Liver (tissue), 3 donors: ENCODE results near the gene ANO7.

Experiments
- HNF4A ChIP-seq, 2 donors: conservative IDR thresholded peaks; 2 replicates each; pipeline ENCODE4 v1.6.1; 2016; ENCODE audit warnings: antibody characterized with exemption in 2 of 2, mild to moderate bottlenecking in 2 of 2
- JUND ChIP-seq, 2 donors: IDR thresholded peaks; 2 replicates each; pipeline ENCODE4 v1.6.1; 2016; ENCODE audit warnings: antibody characterized with exemption in 2 of 2
- NR2F2 ChIP-seq: IDR thresholded peaks from 2 replicates; pipeline ENCODE4 v1.6.1; 2016; ENCODE audit warnings: antibody characterized with exemption
- RAD21 ChIP-seq, 2 donors: IDR thresholded peaks; 2 replicates each; pipeline ENCODE4 v1.6.1; 2016; ENCODE audit warnings: antibody characterized with exemption in 2 of 2, mild to moderate bottlenecking in 2 of 2
- SP1 ChIP-seq: IDR thresholded peaks from 2 replicates; pipeline ENCODE4 v1.6.1; 2018; ENCODE audit warnings: antibody characterized with exemption, mild to moderate bottlenecking
- TAF1 ChIP-seq: conservative IDR thresholded peaks from 2 replicates; pipeline ENCODE4 v1.6.1; 2016; ENCODE audit warnings: antibody characterized with exemption, mild to moderate bottlenecking
- YY1 ChIP-seq: IDR thresholded peaks from 2 replicates; pipeline ENCODE4 v1.6.1; 2016; ENCODE audit warnings: antibody characterized with exemption, mild to moderate bottlenecking
- TF ChIP-seq, protein P1 (sequence below): fragments of 150-350 bp; IDR thresholded peaks from 2 replicates; pipeline ENCODE4 v1.5.1; 2017; ENCODE audit warnings: improper control_type of control experiment, low read depth, low read length; ENCODE audit not compliant: missing input control
- TF ChIP-seq, protein P2 (sequence below): IDR thresholded peaks from 2 replicates; pipeline ENCODE4 v1.6.1; 2016; ENCODE audit warnings: antibody characterized with exemption
- TF ChIP-seq, protein P3 (sequence below): IDR thresholded peaks from 2 replicates; pipeline ENCODE4 v1.6.1; 2016; ENCODE audit warnings: antibody characterized with exemption
- TF ChIP-seq, protein P4 (sequence below): IDR thresholded peaks from 2 replicates; pipeline ENCODE4 v1.6.1; 2016; ENCODE audit warnings: antibody characterized with exemption, mild to moderate bottlenecking
- TF ChIP-seq, protein P5 (sequence below): IDR thresholded peaks from 2 replicates; pipeline ENCODE4 v1.6.1; 2016; ENCODE audit warnings: antibody characterized with exemption
- donor health status: healthy.
- donor health status: healthy.

DNA sequence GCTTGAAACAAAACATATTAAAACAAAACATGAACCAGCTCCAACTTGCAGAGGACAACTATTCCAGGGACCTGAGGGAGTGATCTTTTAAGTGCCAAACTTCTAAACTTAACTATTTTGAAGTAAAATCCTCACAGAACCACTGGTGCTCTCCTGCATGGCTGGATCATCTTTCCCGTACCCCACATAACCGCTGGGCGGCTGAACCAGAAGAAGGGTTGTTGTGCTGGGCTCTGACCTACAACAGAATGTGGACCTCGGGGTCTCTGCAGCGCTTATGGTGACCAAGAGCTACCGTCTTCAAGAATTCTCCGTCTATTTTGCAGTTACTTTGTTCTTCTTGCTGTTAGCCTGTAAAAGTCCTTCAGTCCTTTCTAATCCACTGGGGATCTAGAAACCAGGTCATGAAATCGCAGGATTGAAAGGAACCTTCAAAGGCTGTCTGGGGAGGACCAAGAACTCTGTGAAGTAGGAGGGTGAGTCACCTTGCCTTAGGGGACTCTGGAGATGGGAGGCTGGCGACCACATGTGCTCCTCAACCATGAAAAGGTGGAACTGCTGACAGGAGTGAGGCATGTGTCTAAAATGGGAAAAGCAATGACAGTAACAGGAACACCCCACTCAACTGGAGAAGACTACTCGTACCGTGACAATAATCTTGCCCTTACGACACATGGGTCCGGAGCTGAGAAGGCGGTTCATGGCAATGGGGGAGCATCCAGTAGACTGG lies 80.4 kb downstream of the ANO7 start:
- TF ChIP-seq, protein P1, sequence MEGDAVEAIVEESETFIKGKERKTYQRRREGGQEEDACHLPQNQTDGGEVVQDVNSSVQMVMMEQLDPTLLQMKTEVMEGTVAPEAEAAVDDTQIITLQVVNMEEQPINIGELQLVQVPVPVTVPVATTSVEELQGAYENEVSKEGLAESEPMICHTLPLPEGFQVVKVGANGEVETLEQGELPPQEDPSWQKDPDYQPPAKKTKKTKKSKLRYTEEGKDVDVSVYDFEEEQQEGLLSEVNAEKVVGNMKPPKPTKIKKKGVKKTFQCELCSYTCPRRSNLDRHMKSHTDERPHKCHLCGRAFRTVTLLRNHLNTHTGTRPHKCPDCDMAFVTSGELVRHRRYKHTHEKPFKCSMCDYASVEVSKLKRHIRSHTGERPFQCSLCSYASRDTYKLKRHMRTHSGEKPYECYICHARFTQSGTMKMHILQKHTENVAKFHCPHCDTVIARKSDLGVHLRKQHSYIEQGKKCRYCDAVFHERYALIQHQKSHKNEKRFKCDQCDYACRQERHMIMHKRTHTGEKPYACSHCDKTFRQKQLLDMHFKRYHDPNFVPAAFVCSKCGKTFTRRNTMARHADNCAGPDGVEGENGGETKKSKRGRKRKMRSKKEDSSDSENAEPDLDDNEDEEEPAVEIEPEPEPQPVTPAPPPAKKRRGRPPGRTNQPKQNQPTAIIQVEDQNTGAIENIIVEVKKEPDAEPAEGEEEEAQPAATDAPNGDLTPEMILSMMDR, result no peak
- no peak for TF ChIP-seq TAF1
- no peak for TF ChIP-seq RAD21 (IDR thresholded peaks at IDR 0.05)
- TF ChIP-seq, protein P2, sequence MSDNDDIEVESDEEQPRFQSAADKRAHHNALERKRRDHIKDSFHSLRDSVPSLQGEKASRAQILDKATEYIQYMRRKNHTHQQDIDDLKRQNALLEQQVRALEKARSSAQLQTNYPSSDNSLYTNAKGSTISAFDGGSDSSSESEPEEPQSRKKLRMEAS, result no peak
- TF ChIP-seq, protein P3, sequence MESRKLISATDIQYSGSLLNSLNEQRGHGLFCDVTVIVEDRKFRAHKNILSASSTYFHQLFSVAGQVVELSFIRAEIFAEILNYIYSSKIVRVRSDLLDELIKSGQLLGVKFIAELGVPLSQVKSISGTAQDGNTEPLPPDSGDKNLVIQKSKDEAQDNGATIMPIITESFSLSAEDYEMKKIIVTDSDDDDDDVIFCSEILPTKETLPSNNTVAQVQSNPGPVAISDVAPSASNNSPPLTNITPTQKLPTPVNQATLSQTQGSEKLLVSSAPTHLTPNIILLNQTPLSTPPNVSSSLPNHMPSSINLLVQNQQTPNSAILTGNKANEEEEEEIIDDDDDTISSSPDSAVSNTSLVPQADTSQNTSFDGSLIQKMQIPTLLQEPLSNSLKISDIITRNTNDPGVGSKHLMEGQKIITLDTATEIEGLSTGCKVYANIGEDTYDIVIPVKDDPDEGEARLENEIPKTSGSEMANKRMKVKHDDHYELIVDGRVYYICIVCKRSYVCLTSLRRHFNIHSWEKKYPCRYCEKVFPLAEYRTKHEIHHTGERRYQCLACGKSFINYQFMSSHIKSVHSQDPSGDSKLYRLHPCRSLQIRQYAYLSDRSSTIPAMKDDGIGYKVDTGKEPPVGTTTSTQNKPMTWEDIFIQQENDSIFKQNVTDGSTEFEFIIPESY, result no peak
- TF ChIP-seq JUND (IDR thresholded peaks at IDR 0.05), result no peak
- TF ChIP-seq, protein P4, sequence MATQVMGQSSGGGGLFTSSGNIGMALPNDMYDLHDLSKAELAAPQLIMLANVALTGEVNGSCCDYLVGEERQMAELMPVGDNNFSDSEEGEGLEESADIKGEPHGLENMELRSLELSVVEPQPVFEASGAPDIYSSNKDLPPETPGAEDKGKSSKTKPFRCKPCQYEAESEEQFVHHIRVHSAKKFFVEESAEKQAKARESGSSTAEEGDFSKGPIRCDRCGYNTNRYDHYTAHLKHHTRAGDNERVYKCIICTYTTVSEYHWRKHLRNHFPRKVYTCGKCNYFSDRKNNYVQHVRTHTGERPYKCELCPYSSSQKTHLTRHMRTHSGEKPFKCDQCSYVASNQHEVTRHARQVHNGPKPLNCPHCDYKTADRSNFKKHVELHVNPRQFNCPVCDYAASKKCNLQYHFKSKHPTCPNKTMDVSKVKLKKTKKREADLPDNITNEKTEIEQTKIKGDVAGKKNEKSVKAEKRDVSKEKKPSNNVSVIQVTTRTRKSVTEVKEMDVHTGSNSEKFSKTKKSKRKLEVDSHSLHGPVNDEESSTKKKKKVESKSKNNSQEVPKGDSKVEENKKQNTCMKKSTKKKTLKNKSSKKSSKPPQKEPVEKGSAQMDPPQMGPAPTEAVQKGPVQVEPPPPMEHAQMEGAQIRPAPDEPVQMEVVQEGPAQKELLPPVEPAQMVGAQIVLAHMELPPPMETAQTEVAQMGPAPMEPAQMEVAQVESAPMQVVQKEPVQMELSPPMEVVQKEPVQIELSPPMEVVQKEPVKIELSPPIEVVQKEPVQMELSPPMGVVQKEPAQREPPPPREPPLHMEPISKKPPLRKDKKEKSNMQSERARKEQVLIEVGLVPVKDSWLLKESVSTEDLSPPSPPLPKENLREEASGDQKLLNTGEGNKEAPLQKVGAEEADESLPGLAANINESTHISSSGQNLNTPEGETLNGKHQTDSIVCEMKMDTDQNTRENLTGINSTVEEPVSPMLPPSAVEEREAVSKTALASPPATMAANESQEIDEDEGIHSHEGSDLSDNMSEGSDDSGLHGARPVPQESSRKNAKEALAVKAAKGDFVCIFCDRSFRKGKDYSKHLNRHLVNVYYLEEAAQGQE, result no peak
- TF ChIP-seq, protein P5, sequence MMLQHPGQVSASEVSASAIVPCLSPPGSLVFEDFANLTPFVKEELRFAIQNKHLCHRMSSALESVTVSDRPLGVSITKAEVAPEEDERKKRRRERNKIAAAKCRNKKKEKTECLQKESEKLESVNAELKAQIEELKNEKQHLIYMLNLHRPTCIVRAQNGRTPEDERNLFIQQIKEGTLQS, result no peak
- no peak for TF ChIP-seq YY1
- no peak for TF ChIP-seq NR2F2
- TF ChIP-seq HNF4A (conservative IDR thresholded peaks at IDR 0.05), result no peak
- no peak for TF ChIP-seq SP1
